HepG2 (cell line): ENCODE results near the gene TNXB. TPM values are rescaled to one million over a fixed set of nuclear protein-coding genes. Genes with fewer than 3 reads are reported as not detected.

Experiments
- ATAC-seq: fragments of 200-7000 bp; cut with Tn5 transposase; 3 replicates; pipeline ENCODE4 v1.9.1; 2020; ENCODE audit warnings: mild to moderate bottlenecking, moderate library complexity
- BruUV-seq: library from RNA; stranded (reverse); fragments of 400-500 nt; replicated peaks from 2 replicates; lab custom pipeline; 2021; lab: Mats Ljungman, UMichigan
- CTCF ChIA-PET: fragments of 300-600 bp; formaldehyde crosslinking; extraction: SDS; loops from one replicate; lab custom pipeline; 2021; ENCODE audit warnings: low total read pairs, inconsistent platforms, low intra/inter-chr PET ratio; lab: Yijun Ruan, JAX
- POLR2A ChIA-PET: fragments of 350-600 bp; sonication (Branson Sonifier 250); formaldehyde crosslinking; loops from one replicate; lab custom pipeline; 2020; ENCODE audit warnings: antibody characterized with exemption, inconsistent platforms; lab: Yijun Ruan, JAX
- DNase-seq: peaks from one replicate; pipeline ENCODE4 v3.0.0-alpha.2; 2015; ENCODE audit warnings: low spot score
- FAIRE-seq: peaks from 3 replicates; lab custom pipeline; 2011; peaks lifted over from hg19 to GRCh38; lab: Jason Lieb, UNC
- H2AFZ ChIP-seq: one replicate; pipeline ENCODE4 v1.6.1; 2011; ENCODE audit warnings: low read length, inconsistent platforms
- H3K27ac ChIP-seq: fragments of 300-600 bp; 3 replicates; pipeline ENCODE4 v1.8.0; 2011; ENCODE audit warnings: mixed run types, mild to moderate bottlenecking, mixed read lengths, low read length, inconsistent platforms; ENCODE audit not compliant: insufficient read depth; ENCODE audit errors: extremely low read length
- H3K27me3 ChIP-seq, 2 experiments: fragments of 200-600 bp in 1 of 2; 2 replicates in 1 of 2; 3 replicates in 1 of 2; pipeline versions ENCODE4 v1.6.0 to v1.8.0; 2011; ENCODE audit warnings: low read length in 2 of 2, mild to moderate bottlenecking in 2 of 2, moderate library complexity in 2 of 2, inconsistent platforms in 1 of 2; ENCODE audit not compliant: insufficient read depth in 2 of 2, control insufficient read depth in 1 of 2
- H3K36me3 ChIP-seq, 2 experiments: fragments of 200-600 bp in 1 of 2; replicated peaks in 1 of 2; 2 replicates in 1 of 2; 3 replicates in 1 of 2; pipeline versions ENCODE4 v1.5.1 to v1.8.0; 2011; ENCODE audit warnings: low read length in 2 of 2, inconsistent platforms in 1 of 2; ENCODE audit not compliant: insufficient read depth in 2 of 2, control insufficient read depth in 1 of 2
- H3K4me1 ChIP-seq: 2 replicates; pipeline ENCODE4 v1.5.1; 2012; ENCODE audit warnings: low read length, inconsistent platforms; ENCODE audit not compliant: insufficient read depth
- H3K4me2 ChIP-seq: 2 replicates; pipeline ENCODE4 v1.6.0; 2011; ENCODE audit warnings: low read depth, low read length, inconsistent platforms
- H3K4me3 ChIP-seq, 3 experiments: fragments of 200-600 bp in 1 of 3; sonication (generic), shearing (Covaris generic) in 1 of 3; replicated peaks in 1 of 3; 2 replicates each; pipeline ENCODE4 v1.5.1; 2011 to 2016; ENCODE audit warnings: low read length in 3 of 3, inconsistent platforms in 2 of 3, low read depth in 2 of 3, mild to moderate bottlenecking in 2 of 3, control low read depth in 1 of 3, mixed read lengths in 1 of 3; ENCODE audit not compliant: insufficient read depth in 1 of 3
- H3K79me2 ChIP-seq: one replicate; pipeline ENCODE4 v1.6.1; 2011; ENCODE audit warnings: low read length, inconsistent platforms; ENCODE audit not compliant: insufficient read depth
- H3K9ac ChIP-seq: 2 replicates; pipeline ENCODE4 v1.6.0; 2011; ENCODE audit warnings: mild to moderate bottlenecking, low read depth, low read length, inconsistent platforms; ENCODE audit not compliant: insufficient read depth
- H3K9me3 ChIP-seq: 2 replicates; pipeline ENCODE4 v1.5.1; 2012; ENCODE audit warnings: mild to moderate bottlenecking, low read length
- H4K20me1 ChIP-seq: 2 replicates; pipeline ENCODE4 v1.6.0; 2011; ENCODE audit warnings: inconsistent platforms, mild to moderate bottlenecking, low read length, moderate library complexity; ENCODE audit not compliant: insufficient read depth
- NFKBIZ ChIP-seq: IDR thresholded peaks from 2 replicates; pipeline ENCODE4 v1.6.1; 2018; ENCODE audit warnings: missing genetic modification reagents, missing compliant biosample characterization
- PLRG1 ChIP-seq: fragments of 450-650 bp; conservative IDR thresholded peaks from 2 replicates; pipeline ENCODE4 v1.6.1; 2016
- SUZ12 ChIP-seq: fragments of 150-350 bp; IDR thresholded peaks from 2 replicates; pipeline ENCODE4 v1.6.1; 2014; ENCODE audit warnings: low read depth, low read length
- ZFP41 ChIP-seq: sonication (generic); formaldehyde crosslinking; IDR thresholded peaks from 2 replicates; pipeline ENCODE4 v1.4.0; 2020; ENCODE audit warnings: mild to moderate bottlenecking, missing genetic modification reagents, borderline replicate concordance
- ZNF136 ChIP-seq: sonication (generic); formaldehyde crosslinking; IDR thresholded peaks from 2 replicates; pipeline ENCODE4 v1.8.1; 2022; ENCODE audit warnings: low read depth, mild to moderate bottlenecking, moderate library complexity, missing genetic modification reagents
- WGBS: methylation state at CpG from one replicate; pipeline ENCODE4 v1.1.6; 2017; ENCODE audit warnings: low lambda C conversion rate; 5-methylcytosine and 5-hydroxymethylcytosine counted together
- in situ Hi-C: cut with HindIII; loops from 2 replicates; pipeline ENCODE4 v1.10.0; 2017; ENCODE audit warnings: low pct_unique_long_range_greater_than_20kb; ENCODE audit not compliant: extremely low pct_ligation_motif_present
- intact Hi-C: fragments of 100-400 bp; cut with micrococcal nuclease; formaldehyde crosslinking; loops from one replicate; pipeline ENCODE4 v1.10.0; 2022; ENCODE audit not compliant: unreplicated experiment
- polyA plus RNA-seq, 8 experiments: library from polyadenylated mRNA; depleted of rRNA in 3 of 8; stranded (reverse) in 7 of 8; unstranded in 1 of 8; fragments of >200 nt; fragmentation: Illumina TruSeq in 4 of 8; extraction: Trizol in 4 of 8; gene quantifications; 2 replicates each; pipeline versions ENCODE4 v1.2.1 to v1.2.3, GENCODE V29; 2011 to 2016; ENCODE audit warnings: low read depth in 4 of 8, missing spikeins in 1 of 8, mixed read lengths in 1 of 8; ENCODE audit not compliant: insufficient read depth in 1 of 8
- total RNA-seq, 5 experiments: library from RNA; depleted of rRNA; stranded (reverse); fragments of >200 nt; fragmentation: Illumina TruSeq; extraction: Trizol; gene quantifications; 2 replicates each; pipeline ENCODE4 v1.2.3, GENCODE V29; 2016; ENCODE audit warnings: low read depth in 1 of 5
- TF ChIP-seq, protein P1 (sequence below): sonication (generic); formaldehyde crosslinking; IDR thresholded peaks from 2 replicates; pipeline ENCODE4 v1.5.0; 2020; ENCODE audit warnings: mild to moderate bottlenecking, low read depth, missing genetic modification reagents, borderline replicate concordance
- TF ChIP-seq, protein P2 (sequence below): sonication (generic); formaldehyde crosslinking; IDR thresholded peaks from 2 replicates; pipeline ENCODE4 v1.8.1; 2022; ENCODE audit warnings: mild to moderate bottlenecking, missing genetic modification reagents
- TF ChIP-seq, protein P3 (sequence below): sonication (generic); formaldehyde crosslinking; IDR thresholded peaks from 2 replicates; pipeline ENCODE4 v1.5.0; 2020; ENCODE audit warnings: missing genetic modification reagents, mild to moderate bottlenecking, borderline replicate concordance

Gene TNXB
- total and polyA plus RNA-seq, 2 of the 13 experiments (the other 11 are each of a cell fraction or from before 2014, with no cell fraction given), result 1.6 to 2.7 TPM

DNA sequence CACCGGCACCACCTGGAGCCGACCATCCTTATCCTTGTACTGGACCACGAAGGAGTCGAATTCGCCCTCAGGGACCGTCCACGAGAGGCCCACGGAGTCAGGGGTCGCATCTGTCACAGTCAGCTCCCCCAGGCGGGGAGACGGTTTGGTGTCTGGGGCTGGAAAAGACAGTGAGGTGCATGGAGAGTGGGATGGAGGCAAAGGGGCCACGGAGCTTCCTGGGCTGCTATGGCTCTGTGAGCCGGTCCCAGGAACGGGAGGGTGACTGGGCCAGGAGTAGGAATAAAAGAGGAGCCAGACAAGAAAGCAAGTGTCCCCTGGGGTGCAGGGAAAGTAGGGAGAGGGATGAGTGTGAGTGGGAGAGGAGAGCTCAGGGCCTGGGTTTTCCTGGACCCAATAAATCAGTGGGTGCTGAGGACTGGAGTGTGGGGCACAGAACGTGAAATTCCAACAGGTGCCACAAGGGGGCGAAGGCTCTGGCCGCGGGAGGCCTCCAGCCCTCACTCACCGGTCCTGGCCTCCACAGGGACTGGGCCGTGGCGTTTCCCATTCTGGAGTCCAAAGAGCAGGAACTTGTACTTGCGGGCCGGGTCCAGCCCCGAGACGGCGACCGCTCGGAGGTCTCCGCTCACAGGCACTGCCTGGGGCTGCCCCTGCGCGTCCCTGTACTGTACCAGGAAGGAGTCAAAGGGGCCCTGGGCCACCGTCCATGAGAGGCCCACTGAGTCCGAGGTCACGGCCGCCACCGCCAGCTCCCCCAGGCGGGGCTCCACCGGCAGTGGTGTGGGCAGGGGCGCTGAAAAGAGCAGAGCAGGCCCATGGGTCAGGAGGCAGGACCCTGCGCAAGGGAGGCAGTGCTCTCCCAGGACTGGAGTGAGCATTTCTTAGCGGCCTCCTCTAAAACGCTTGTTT, 61.0 kb downstream of the TNXB start (continued):
- TF ChIP-seq PLRG1 (no peak), ZNF136 (CRISPR knock-in tag) (peak; percentile 91; the same call in 1 of the 2 replicates), SUZ12 (no peak), NFKBIZ (peak; percentile 59; the same call in 1 of the 2 replicates)
- TF ChIP-seq, protein P1, sequence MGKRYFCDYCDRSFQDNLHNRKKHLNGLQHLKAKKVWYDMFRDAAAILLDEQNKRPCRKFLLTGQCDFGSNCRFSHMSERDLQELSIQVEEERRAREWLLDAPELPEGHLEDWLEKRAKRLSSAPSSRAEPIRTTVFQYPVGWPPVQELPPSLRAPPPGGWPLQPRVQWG (CRISPR knock-in tag), result no peak
- TF ChIP-seq, protein P2, sequence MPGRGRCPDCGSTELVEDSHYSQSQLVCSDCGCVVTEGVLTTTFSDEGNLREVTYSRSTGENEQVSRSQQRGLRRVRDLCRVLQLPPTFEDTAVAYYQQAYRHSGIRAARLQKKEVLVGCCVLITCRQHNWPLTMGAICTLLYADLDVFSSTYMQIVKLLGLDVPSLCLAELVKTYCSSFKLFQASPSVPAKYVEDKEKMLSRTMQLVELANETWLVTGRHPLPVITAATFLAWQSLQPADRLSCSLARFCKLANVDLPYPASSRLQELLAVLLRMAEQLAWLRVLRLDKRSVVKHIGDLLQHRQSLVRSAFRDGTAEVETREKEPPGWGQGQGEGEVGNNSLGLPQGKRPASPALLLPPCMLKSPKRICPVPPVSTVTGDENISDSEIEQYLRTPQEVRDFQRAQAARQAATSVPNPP, result no peak

GRCh38 chr6:32047539-32047854, 61.6 kb downstream of the TNXB start:
- peak overlapping the region; percentile 74 for H3K4me2 ChIP-seq
- TF ChIP-seq, protein P3, sequence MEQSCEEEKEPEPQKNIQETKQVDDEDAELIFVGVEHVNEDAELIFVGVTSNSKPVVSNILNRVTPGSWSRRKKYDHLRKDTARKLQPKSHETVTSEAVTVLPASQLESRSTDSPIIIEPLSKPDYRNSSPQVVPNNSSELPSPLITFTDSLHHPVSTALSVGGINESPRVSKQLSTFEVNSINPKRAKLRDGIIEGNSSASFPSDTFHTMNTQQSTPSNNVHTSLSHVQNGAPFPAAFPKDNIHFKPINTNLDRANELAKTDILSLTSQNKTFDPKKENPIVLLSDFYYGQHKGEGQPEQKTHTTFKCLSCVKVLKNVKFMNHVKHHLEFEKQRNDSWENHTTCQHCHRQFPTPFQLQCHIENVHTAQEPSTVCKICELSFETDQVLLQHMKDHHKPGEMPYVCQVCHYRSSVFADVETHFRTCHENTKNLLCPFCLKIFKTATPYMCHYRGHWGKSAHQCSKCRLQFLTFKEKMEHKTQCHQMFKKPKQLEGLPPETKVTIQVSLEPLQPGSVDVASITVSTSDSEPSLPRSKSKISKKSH (CRISPR knock-in tag), result no peak
- TF ChIP-seq, protein P1 (CRISPR knock-in tag), result 0 out of 2 replicates have a peak, but pooled peaks have one; percentile 14
- TF ChIP-seq ZFP41 (CRISPR knock-in tag), result 0 out of 2 replicates have a peak, but pooled peaks have one; percentile 16
- no peak overlapping the region for H2AFZ ChIP-seq
- intact Hi-C loops, result no loop called here
- no peaks in the 10 kb centered on the region for H3K36me3 ChIP-seq
- DNase-seq (no peak), FAIRE-seq (no peak), ATAC-seq (peak; percentile 0; the same call in 1 of the 3 replicates)
- CTCF ChIA-PET, result interaction anchor here (1.1 to 1.6 kb wide), 3 partner anchors 40 to 107 kb away, joined by 5 to 6 read pairs (median 5); partner anchors contain the start of gene PPT2
- no TSS peak for BruUV-seq
- in situ Hi-C loops, result no loop called here
- H3K79me2 ChIP-seq, result no peaks in the 10 kb centered on the region
- no peaks in the 10 kb centered on the region for H3K9me3 ChIP-seq
- no peaks in the 10 kb centered on the region for H4K20me1 ChIP-seq
- H3K9ac ChIP-seq, result no peak overlapping the region
- H3K27me3 ChIP-seq, result peaks cover 11 to 24% of the 10 kb centered on the region in 2 experiments; a peak in 3 of 5 replicates
- H3K4me3 ChIP-seq, result peak overlapping the region in 1 of 3 experiments; percentile 69; a peak in 1 of 6 replicates
- POLR2A ChIA-PET, result interaction anchor here (0.7 to 1.7 kb wide), 12 partner anchors 12 to 923 kb away, joined by 3 to 9 read pairs (median 3); partner anchors contain the start of genes APOM, ATF6B and CFB
- peaks cover 39% of the 10 kb centered on the region for H3K4me1 ChIP-seq
- no peak overlapping the region for H3K27ac ChIP-seq
- 50% methylated on average over 6 of the region's 6 CpGs for WGBS
